Right atrium auricular region (tissue), 2 donors: ENCODE measurements around the gene TMEM120B. TPM values are rescaled to one million over a fixed set of nuclear protein-coding genes. Genes with fewer than 3 reads are reported as not detected.

Source experiments
- DNase-seq: peaks from one replicate; pipeline ENCODE4 v3.0.0-alpha.2; 2019; ENCODE audit warnings: low spot score
- H3K27ac ChIP-seq, 2 donors: fragments of 200-600 bp; sonication (generic); 1 replicate in 1 of 2; 2 replicates in 1 of 2; pipeline ENCODE4 v1.5.1; 2016 to 2019
- H3K27me3 ChIP-seq, 2 donors: fragments of 200-600 bp; sonication (generic); one replicate each; pipeline versions ENCODE4 v1.5.1 to v1.6.0; 2017 to 2019
- H3K36me3 ChIP-seq: fragments of 200-600 bp; sonication (generic); one replicate; pipeline ENCODE4 v1.5.1; 2016
- H3K4me1 ChIP-seq, 2 donors: fragments of 200-600 bp; sonication (generic); one replicate each; pipeline versions ENCODE4 v1.5.1 to v1.6.0; 2017 to 2019
- H3K4me3 ChIP-seq, 2 donors: fragments of 200-600 bp; sonication (generic); 1 replicate in 1 of 2; 2 replicates in 1 of 2; pipeline ENCODE4 v1.5.1; 2017 to 2019; ENCODE audit warnings: mild to moderate bottlenecking in 1 of 2, moderate library complexity in 1 of 2
- H3K9me3 ChIP-seq, 2 donors: fragments of 200-600 bp; sonication (generic); one replicate each; pipeline ENCODE4 v1.5.1; 2019
- total RNA-seq, 2 donors: library from RNA; depleted of rRNA; stranded (reverse); fragments of >200 nt; gene quantifications; one replicate each; pipeline ENCODE4 v1.1.0, GENCODE V29; 2016
- TF ChIP-seq, protein P1 (sequence below), 2 donors: fragments of 200-600 bp; sonication (generic); IDR thresholded peaks; one replicate each; pipeline ENCODE4 v1.5.1; 2019; ENCODE audit warnings: antibody characterized with exemption in 2 of 2

The TMEM120B gene
- total RNA-seq, 2 donors from 2014 or later, result 3.3 to 4.7 TPM

DNA sequence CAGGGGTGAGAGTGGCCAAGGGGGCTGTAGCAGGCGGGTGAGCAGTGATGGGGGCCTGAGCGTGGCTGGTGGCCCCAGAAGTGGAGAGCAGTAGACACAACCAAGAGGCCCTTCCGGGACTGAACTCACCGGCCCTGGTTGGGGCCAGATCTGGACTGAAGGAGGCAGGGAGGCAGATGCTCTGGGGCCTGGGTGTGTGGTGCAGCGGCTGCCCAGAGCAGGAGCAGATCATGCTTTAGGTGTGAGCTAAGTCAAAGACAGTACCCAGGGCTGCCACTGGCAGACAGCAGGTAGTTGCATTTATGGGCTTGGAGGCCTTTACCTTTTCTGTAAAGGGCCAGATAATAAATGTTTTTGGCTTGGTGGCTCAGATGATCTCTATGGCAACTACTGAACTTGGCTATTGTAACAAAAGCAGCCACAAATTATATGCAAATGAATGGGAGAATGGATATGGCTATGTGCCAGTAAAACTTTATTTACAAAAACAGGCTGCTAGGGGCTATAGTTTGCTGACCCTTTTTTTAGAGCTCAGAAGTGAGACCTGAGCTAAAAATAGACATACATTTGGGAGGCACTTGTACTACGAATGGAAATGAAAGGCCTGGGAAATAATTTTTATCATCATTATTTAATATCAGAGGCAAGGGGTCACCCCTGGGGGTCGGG lies 116.8 kb downstream of the TMEM120B start:
- peak overlapping the region; percentile 31 to 54 for H3K27ac ChIP-seq
- TF ChIP-seq, protein P1, sequence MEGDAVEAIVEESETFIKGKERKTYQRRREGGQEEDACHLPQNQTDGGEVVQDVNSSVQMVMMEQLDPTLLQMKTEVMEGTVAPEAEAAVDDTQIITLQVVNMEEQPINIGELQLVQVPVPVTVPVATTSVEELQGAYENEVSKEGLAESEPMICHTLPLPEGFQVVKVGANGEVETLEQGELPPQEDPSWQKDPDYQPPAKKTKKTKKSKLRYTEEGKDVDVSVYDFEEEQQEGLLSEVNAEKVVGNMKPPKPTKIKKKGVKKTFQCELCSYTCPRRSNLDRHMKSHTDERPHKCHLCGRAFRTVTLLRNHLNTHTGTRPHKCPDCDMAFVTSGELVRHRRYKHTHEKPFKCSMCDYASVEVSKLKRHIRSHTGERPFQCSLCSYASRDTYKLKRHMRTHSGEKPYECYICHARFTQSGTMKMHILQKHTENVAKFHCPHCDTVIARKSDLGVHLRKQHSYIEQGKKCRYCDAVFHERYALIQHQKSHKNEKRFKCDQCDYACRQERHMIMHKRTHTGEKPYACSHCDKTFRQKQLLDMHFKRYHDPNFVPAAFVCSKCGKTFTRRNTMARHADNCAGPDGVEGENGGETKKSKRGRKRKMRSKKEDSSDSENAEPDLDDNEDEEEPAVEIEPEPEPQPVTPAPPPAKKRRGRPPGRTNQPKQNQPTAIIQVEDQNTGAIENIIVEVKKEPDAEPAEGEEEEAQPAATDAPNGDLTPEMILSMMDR (IDR thresholded peaks at IDR 0.05), result no peak

DNA sequence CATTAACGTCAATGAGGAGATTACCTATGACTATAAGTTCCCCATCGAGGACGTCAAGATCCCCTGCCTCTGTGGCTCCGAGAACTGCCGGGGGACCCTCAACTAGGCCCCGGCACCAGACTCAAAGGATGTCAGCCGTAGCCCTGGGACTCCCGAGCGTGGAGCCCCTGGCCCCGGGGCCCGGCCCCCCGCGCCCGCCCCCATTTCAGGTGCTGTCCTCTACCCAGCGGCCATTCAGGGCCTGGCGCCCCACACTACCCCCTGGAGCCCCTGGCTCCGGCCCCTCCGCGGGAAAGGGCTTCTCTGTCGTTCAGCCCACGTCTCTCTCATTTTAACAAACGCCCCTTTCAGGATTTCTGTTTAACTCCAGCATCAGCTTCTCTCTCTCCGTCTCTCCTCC lies 117.6 kb downstream of the TMEM120B start:
- peak overlapping the region in 1 of 2 donors; percentile 54 for H3K27ac ChIP-seq
- peaks cover 0 to 13% of the 10 kb centered on the region in 2 donors for H3K4me1 ChIP-seq
- no peak overlapping the region for H3K4me3 ChIP-seq
- H3K27me3 ChIP-seq, result no peaks in the 10 kb centered on the region
- H3K9me3 ChIP-seq, result no peaks in the 10 kb centered on the region
- TF ChIP-seq, protein P1 (IDR thresholded peaks at IDR 0.05), result no peak
- no peak for DNase-seq
- H3K36me3 ChIP-seq, result peaks cover 56% of the 10 kb centered on the region

More for the DNA sequence above, 116.8 kb downstream of the TMEM120B start:
- H3K36me3 ChIP-seq, result peaks cover 58% of the 10 kb centered on the region
- H3K4me3 ChIP-seq, result no peak overlapping the region
- H3K9me3 ChIP-seq, result no peaks in the 10 kb centered on the region
- no peaks in the 10 kb centered on the region for H3K27me3 ChIP-seq
- DNase-seq, result no peak
- peaks cover 0 to 13% of the 10 kb centered on the region in 2 donors for H3K4me1 ChIP-seq

GRCh38 chr12:121830588-121831265 lies 118.2 kb downstream of the TMEM120B start:
- Histone ChIP-seq H3K4me1 (peaks cover 0 to 13% of the 10 kb centered on the region in 2 donors), H3K27me3 (no peaks in the 10 kb centered on the region), H3K36me3 (peaks cover 53% of the 10 kb centered on the region), H3K4me3 (no peak overlapping the region), H3K9me3 (no peaks in the 10 kb centered on the region), H3K27ac (no peak overlapping the region)
- no peak for DNase-seq
- TF ChIP-seq, protein P1 (IDR thresholded peaks at IDR 0.05), result no peak

Other genes with a start within 250 kb of the TMEM120B start
- gene KDM2B, start 131.7 kb upstream of the TMEM120B start, total RNA-seq, result 10 to 100 TPM in 1 of 2 donors, 1 to 10 TPM in 1; 9.5 to 10.8 TPM
- gene ORAI1, start 86.2 kb upstream of the TMEM120B start, total RNA-seq, result 1 to 10 TPM; 6.8 to 8.3 TPM
- under 1 TPM in 1 of 2 donors, not detected in 1; 0.35 TPM for gene MORN3, start 43.1 kb upstream of the TMEM120B start, total RNA-seq
- gene RHOF, start 80.9 kb downstream of the TMEM120B start, total RNA-seq, result 10 to 100 TPM in 1 of 2 donors, 1 to 10 TPM in 1; 7.3 to 21.9 TPM
- 1 to 10 TPM; 6.0 to 9.3 TPM for gene SETD1B, start 91.3 kb downstream of the TMEM120B start, total RNA-seq
- 1 to 10 TPM in 1 of 2 donors, under 1 TPM in 1; 0.39 to 1.3 TPM for gene HPD, start 146.1 kb downstream of the TMEM120B start, total RNA-seq
- 10 to 100 TPM; 33.2 to 59.2 TPM for gene PSMD9, start 176.0 kb downstream of the TMEM120B start, total RNA-seq
- 1 to 10 TPM; 1.0 to 2.2 TPM for gene CFAP251, start 205.8 kb downstream of the TMEM120B start, total RNA-seq